ENCODE measurements around the gene RTN4R. TPM values are rescaled to one million over a fixed set of nuclear protein-coding genes. Genes with fewer than 3 reads are reported as not detected.
"Not testable (repeated sequence)": the region's sequence is repeated elsewhere in the genome, so short reads cannot be mapped to it uniquely, and the experiment has no call there.

The RTN4R gene
- total and polyA plus RNA-seq, 5 donors from 2014 or later, result 1.2 to 3.3 (median 1.3) TPM

GRCh38 chr22:20281891-20282290 is 13.8 kb upstream of the RTN4R start:
- no peaks in the 10 kb centered on the region for H3K36me3 Mint-ChIP-seq
- DNase-seq, result no peak
- no peaks in the 10 kb centered on the region for H3K4me1 ChIP-seq (ENCODE audit: control insufficient read depth, insufficient read depth, low read length, poor library complexity, severe bottlenecking)
- H3K27ac ChIP-seq (ENCODE audit: insufficient read depth, low read length, poor library complexity, severe bottlenecking), result no peak overlapping the region
- H3K4me3 Mint-ChIP-seq, result no peak overlapping the region
- H3K27me3 Mint-ChIP-seq, result no peaks in the 10 kb centered on the region
- peaks cover 0 to 2% (median 0%) of the 10 kb centered on the region in 7 donors for H3K9me3 Mint-ChIP-seq
- no peaks in the 10 kb centered on the region for H3K36me3 ChIP-seq (ENCODE audit: control insufficient read depth, insufficient read depth, low read length)
- H3K27me3 ChIP-seq (ENCODE audit: control insufficient read depth, insufficient read depth, low read length), result no peaks in the 10 kb centered on the region
- no peaks in the 10 kb centered on the region for H3K9me3 ChIP-seq (ENCODE audit: control insufficient read depth in 2 of 2, low read length in 2 of 2)
- no peaks in the 10 kb centered on the region for H3K4me1 Mint-ChIP-seq
- no peak overlapping the region for H3K27ac Mint-ChIP-seq
- H3K4me3 ChIP-seq (ENCODE audit: low read depth, low read length), result no peak overlapping the region
- ATAC-seq (ENCODE audit: low read depth in 2 of 2), result no peak

DNA sequence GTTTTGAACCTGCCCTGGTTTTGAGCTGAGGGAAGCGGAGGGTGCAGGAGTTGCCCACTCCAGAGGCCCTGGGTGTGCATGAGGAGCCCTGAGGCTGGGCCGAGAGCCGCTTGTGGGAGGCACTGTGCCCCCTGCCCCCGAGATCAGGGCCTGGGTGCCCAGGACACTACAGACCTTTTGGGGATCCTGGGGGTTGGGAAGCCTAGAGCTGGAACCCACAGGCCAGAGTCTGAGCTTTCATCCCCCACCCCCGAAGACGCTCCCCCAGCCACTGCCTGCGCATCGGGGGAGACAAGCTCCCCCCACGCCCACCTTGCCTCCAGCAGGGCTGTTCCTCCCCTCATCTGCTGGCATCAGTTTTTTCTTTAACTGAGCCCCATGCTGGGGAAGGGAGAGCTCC is 13.4 kb upstream of the RTN4R start:
- DNase-seq; H3K4me1 ChIP-seq (ENCODE audit: control insufficient read depth, insufficient read depth, low read length, poor library complexity, severe bottlenecking); H3K27me3 ChIP-seq (ENCODE audit: control insufficient read depth, insufficient read depth, low read length); H3K36me3 Mint-ChIP-seq; H3K9me3 Mint-ChIP-seq; H3K27ac ChIP-seq (ENCODE audit: insufficient read depth, low read length, poor library complexity, severe bottlenecking); H3K4me3 Mint-ChIP-seq; H3K27me3 Mint-ChIP-seq; H3K27ac Mint-ChIP-seq; ATAC-seq (ENCODE audit: low read depth in 2 of 2); H3K4me3 ChIP-seq (ENCODE audit: low read depth, low read length); H3K9me3 ChIP-seq (ENCODE audit: control insufficient read depth in 2 of 2, low read length in 2 of 2); H3K36me3 ChIP-seq (ENCODE audit: control insufficient read depth, insufficient read depth, low read length); H3K4me1 Mint-ChIP-seq: not testable (repeated sequence)

DNA sequence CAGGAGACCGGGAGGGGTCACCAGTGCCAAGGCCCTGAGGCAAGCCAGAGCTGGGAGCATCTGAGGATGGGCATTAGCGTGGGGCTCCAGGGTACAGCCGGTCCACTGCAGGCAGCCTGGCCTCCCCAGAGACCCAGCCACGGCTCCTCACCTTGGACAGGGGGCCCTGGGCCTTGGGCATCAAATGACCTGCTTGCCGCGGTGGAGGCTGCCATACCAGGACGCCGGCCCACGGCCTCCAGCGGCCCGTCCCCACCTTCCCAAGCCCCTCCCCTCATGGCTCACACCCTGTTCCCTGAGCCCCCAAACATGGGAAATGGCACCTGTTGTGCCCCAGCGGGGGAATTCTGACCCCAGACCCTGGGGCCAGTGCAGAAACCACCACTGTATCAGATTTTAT is 12.7 kb upstream of the RTN4R start:
- no peak overlapping the region for H3K4me3 Mint-ChIP-seq
- Histone ChIP-seq H3K4me1 (ENCODE audit: control insufficient read depth, insufficient read depth, low read length, poor library complexity, severe bottlenecking) (no peaks in the 10 kb centered on the region), H3K36me3 (ENCODE audit: control insufficient read depth, insufficient read depth, low read length) (no peaks in the 10 kb centered on the region), H3K27me3 (ENCODE audit: control insufficient read depth, insufficient read depth, low read length) (no peaks in the 10 kb centered on the region), H3K9me3 (ENCODE audit: control insufficient read depth in 2 of 2, low read length in 2 of 2) (no peaks in the 10 kb centered on the region), H3K4me3 (ENCODE audit: low read depth, low read length) (no peak overlapping the region), H3K27ac (ENCODE audit: insufficient read depth, low read length, poor library complexity, severe bottlenecking) (no peak overlapping the region)
- ATAC-seq (ENCODE audit: low read depth in 2 of 2) (no peak), DNase-seq (no peak)
- H3K9me3 Mint-ChIP-seq, result no peaks in the 10 kb centered on the region
- no peaks in the 10 kb centered on the region for H3K36me3 Mint-ChIP-seq
- H3K27ac Mint-ChIP-seq, result no peak overlapping the region
- H3K27me3 Mint-ChIP-seq, result no peaks in the 10 kb centered on the region
- H3K4me1 Mint-ChIP-seq, result no peaks in the 10 kb centered on the region

GRCh38 chr22:20280163-20280562 is 12.0 kb upstream of the RTN4R start:
- H3K4me3 Mint-ChIP-seq; H3K9me3 ChIP-seq (ENCODE audit: control insufficient read depth in 2 of 2, low read length in 2 of 2); DNase-seq; H3K27ac Mint-ChIP-seq; H3K27me3 Mint-ChIP-seq; H3K4me1 Mint-ChIP-seq; H3K36me3 Mint-ChIP-seq; ATAC-seq (ENCODE audit: low read depth in 2 of 2); H3K4me1 ChIP-seq (ENCODE audit: control insufficient read depth, insufficient read depth, low read length, poor library complexity, severe bottlenecking); H3K27ac ChIP-seq (ENCODE audit: insufficient read depth, low read length, poor library complexity, severe bottlenecking); H3K4me3 ChIP-seq (ENCODE audit: low read depth, low read length); H3K9me3 Mint-ChIP-seq; H3K36me3 ChIP-seq (ENCODE audit: control insufficient read depth, insufficient read depth, low read length); H3K27me3 ChIP-seq (ENCODE audit: control insufficient read depth, insufficient read depth, low read length): not testable (repeated sequence)

DNA sequence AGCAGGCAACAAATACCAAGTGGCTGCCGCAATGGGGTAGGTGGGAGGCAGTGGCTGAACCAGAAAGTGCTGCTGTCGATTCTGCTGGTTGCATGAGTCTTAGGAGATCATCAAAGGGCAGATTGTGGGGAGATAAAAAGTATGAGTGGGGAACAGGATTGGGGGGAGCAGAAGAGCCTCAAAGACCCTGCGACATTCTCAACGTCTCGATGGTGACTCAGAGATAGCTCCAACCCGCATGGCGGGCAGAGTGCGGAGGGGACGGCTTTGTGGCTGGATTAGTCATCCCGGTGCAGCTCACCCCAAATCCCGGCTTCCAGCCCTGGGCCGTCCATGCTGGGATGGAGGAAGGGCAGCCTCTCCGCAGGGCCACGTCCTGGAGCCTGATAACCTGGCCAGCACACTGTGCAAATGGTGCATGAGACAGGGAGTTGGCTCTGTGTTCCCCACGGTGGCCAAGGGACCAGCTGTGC is 11.6 kb upstream of the RTN4R start:
- H3K4me3 ChIP-seq (ENCODE audit: low read depth, low read length), result no peak overlapping the region
- Mint-ChIP-seq H3K27ac (no peak overlapping the region), H3K9me3 (no peaks in the 10 kb centered on the region), H3K4me1 (no peaks in the 10 kb centered on the region), H3K27me3 (no peaks in the 10 kb centered on the region), H3K4me3 (no peak overlapping the region), H3K36me3 (no peaks in the 10 kb centered on the region)
- H3K4me1 ChIP-seq (ENCODE audit: control insufficient read depth, insufficient read depth, low read length, poor library complexity, severe bottlenecking), result no peaks in the 10 kb centered on the region
- DNase-seq (no peak), ATAC-seq (ENCODE audit: low read depth in 2 of 2) (no peak)
- H3K36me3 ChIP-seq (ENCODE audit: control insufficient read depth, insufficient read depth, low read length), result no peaks in the 10 kb centered on the region
- H3K27ac ChIP-seq (ENCODE audit: insufficient read depth, low read length, poor library complexity, severe bottlenecking), result no peak overlapping the region
- no peaks in the 10 kb centered on the region for H3K9me3 ChIP-seq (ENCODE audit: control insufficient read depth in 2 of 2, low read length in 2 of 2)
- no peaks in the 10 kb centered on the region for H3K27me3 ChIP-seq (ENCODE audit: control insufficient read depth, insufficient read depth, low read length)

GRCh38 chr22:20278726-20279490 is 10.8 kb upstream of the RTN4R start:
- not testable (repeated sequence) for H3K27me3 Mint-ChIP-seq

GRCh38 chr22:20277936-20278635 is 10.0 kb upstream of the RTN4R start:
- H3K4me3 ChIP-seq (ENCODE audit: low read depth, low read length); H3K36me3 Mint-ChIP-seq; H3K27me3 Mint-ChIP-seq; H3K27me3 ChIP-seq (ENCODE audit: control insufficient read depth, insufficient read depth, low read length); H3K27ac ChIP-seq (ENCODE audit: insufficient read depth, low read length, poor library complexity, severe bottlenecking); H3K4me1 Mint-ChIP-seq; H3K9me3 Mint-ChIP-seq; H3K4me3 Mint-ChIP-seq; H3K9me3 ChIP-seq (ENCODE audit: control insufficient read depth in 2 of 2, low read length in 2 of 2); H3K36me3 ChIP-seq (ENCODE audit: control insufficient read depth, insufficient read depth, low read length); H3K27ac Mint-ChIP-seq; DNase-seq; H3K4me1 ChIP-seq (ENCODE audit: control insufficient read depth, insufficient read depth, low read length, poor library complexity, severe bottlenecking); ATAC-seq (ENCODE audit: low read depth in 2 of 2): not testable (repeated sequence)

More at GRCh38 chr22:20278726-20279490, 10.8 kb upstream of the RTN4R start:
- not testable (repeated sequence) for H3K36me3 Mint-ChIP-seq; H3K27ac ChIP-seq (ENCODE audit: insufficient read depth, low read length, poor library complexity, severe bottlenecking); ATAC-seq (ENCODE audit: low read depth in 2 of 2); H3K4me3 Mint-ChIP-seq; DNase-seq; H3K4me1 Mint-ChIP-seq; H3K9me3 Mint-ChIP-seq; H3K27ac Mint-ChIP-seq; H3K27me3 ChIP-seq (ENCODE audit: control insufficient read depth, insufficient read depth, low read length); H3K4me3 ChIP-seq (ENCODE audit: low read depth, low read length); H3K4me1 ChIP-seq (ENCODE audit: control insufficient read depth, insufficient read depth, low read length, poor library complexity, severe bottlenecking); H3K36me3 ChIP-seq (ENCODE audit: control insufficient read depth, insufficient read depth, low read length); H3K9me3 ChIP-seq (ENCODE audit: control insufficient read depth in 2 of 2, low read length in 2 of 2)

GRCh38 chr22:20276468-20276867 is 8.3 kb upstream of the RTN4R start:
- no peaks in the 10 kb centered on the region for H3K36me3 ChIP-seq (ENCODE audit: control insufficient read depth, insufficient read depth, low read length)
- no peak for DNase-seq
- H3K4me1 ChIP-seq (ENCODE audit: control insufficient read depth, insufficient read depth, low read length, poor library complexity, severe bottlenecking), result no peaks in the 10 kb centered on the region
- H3K4me3 ChIP-seq (ENCODE audit: low read depth, low read length), result no peak overlapping the region
- H3K27ac ChIP-seq (ENCODE audit: insufficient read depth, low read length, poor library complexity, severe bottlenecking), result no peak overlapping the region
- Mint-ChIP-seq H3K27me3 (no peaks in the 10 kb centered on the region), H3K36me3 (no peaks in the 10 kb centered on the region), H3K4me3 (no peak overlapping the region), H3K4me1 (no peaks in the 10 kb centered on the region), H3K9me3 (no peaks in the 10 kb centered on the region), H3K27ac (peak overlapping the region in 1 of 3 donors; percentile 84)
- H3K27me3 ChIP-seq (ENCODE audit: control insufficient read depth, insufficient read depth, low read length), result no peaks in the 10 kb centered on the region
- H3K9me3 ChIP-seq (ENCODE audit: control insufficient read depth in 2 of 2, low read length in 2 of 2), result no peaks in the 10 kb centered on the region
- ATAC-seq (ENCODE audit: low read depth in 2 of 2), result no peak

Data from CD4-positive, CD25-positive, alpha-beta regulatory T cell (primary cell).